ENCODE measurements around the gene GABARAP.

DNA sequence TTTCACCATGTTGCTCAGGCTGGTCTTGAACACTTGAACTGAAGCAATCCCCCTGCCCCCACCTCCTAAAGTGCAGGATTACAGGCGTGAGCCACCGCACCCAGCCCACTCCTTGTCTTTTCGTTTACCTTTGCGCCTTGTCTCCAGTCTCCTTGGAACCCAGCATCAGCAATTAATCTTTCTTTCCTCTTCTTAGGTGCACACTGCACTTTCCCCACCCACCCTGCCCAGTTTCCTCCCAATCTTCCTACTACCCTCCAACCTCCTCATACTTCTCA is 21.5 kb upstream of the GABARAP start:
- TF ChIP-seq, protein P1, sequence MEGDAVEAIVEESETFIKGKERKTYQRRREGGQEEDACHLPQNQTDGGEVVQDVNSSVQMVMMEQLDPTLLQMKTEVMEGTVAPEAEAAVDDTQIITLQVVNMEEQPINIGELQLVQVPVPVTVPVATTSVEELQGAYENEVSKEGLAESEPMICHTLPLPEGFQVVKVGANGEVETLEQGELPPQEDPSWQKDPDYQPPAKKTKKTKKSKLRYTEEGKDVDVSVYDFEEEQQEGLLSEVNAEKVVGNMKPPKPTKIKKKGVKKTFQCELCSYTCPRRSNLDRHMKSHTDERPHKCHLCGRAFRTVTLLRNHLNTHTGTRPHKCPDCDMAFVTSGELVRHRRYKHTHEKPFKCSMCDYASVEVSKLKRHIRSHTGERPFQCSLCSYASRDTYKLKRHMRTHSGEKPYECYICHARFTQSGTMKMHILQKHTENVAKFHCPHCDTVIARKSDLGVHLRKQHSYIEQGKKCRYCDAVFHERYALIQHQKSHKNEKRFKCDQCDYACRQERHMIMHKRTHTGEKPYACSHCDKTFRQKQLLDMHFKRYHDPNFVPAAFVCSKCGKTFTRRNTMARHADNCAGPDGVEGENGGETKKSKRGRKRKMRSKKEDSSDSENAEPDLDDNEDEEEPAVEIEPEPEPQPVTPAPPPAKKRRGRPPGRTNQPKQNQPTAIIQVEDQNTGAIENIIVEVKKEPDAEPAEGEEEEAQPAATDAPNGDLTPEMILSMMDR (conservative IDR thresholded peaks at IDR 0.05; ENCODE audit: low read length): no peak
- no peak for TF ChIP-seq EZH2phosphoT487 (IDR thresholded peaks at IDR 0.05; ENCODE audit: borderline replicate concordance)
